ENCODE data around the gene KIAA1614.

KIAA1614 gene

GRCh38 chr1:180884588-180885300 lies 28.0 kb upstream of the KIAA1614 start:
- TF ChIP-seq OSR1 (CRISPR knock-in tag; IDR thresholded peaks at IDR 0.05) (no peak), PPARA (CRISPR knock-in tag; IDR thresholded peaks at IDR 0.05; ENCODE audit: borderline replicate concordance) (no peak), RARB (CRISPR knock-in tag; IDR thresholded peaks at IDR 0.05) (no peak), CREB5 (CRISPR knock-in tag; IDR thresholded peaks at IDR 0.05; ENCODE audit: low read depth) (no peak), TSHZ2 (CRISPR knock-in tag; IDR thresholded peaks at IDR 0.05) (no peak), ZNF8 (CRISPR knock-in tag; IDR thresholded peaks at IDR 0.05) (no peak), CSRNP3 (CRISPR knock-in tag; IDR thresholded peaks at IDR 0.05) (no peak), BACH2 (CRISPR knock-in tag; IDR thresholded peaks at IDR 0.05; ENCODE audit: borderline replicate concordance) (no peak), ZC3H10 (CRISPR knock-in tag; IDR thresholded peaks at IDR 0.05) (no peak), POU6F1 (CRISPR knock-in tag; IDR thresholded peaks at IDR 0.05; ENCODE audit: borderline replicate concordance, low read depth) (no peak), ESRRG (CRISPR knock-in tag; IDR thresholded peaks at IDR 0.05) (no peak), ZNF70 (CRISPR knock-in tag; IDR thresholded peaks at IDR 0.05) (no peak), CSDC2 (CRISPR knock-in tag; IDR thresholded peaks at IDR 0.05) (no peak), ARNTL (CRISPR knock-in tag; IDR thresholded peaks at IDR 0.05; ENCODE audit: borderline replicate concordance, low read depth) (no peak)
- ATAC-seq, result no peak

GRCh38 chr1:180886338-180886737 lies 26.4 kb upstream of the KIAA1614 start:
- no peak for TF ChIP-seq ISL1 (CRISPR knock-in tag; IDR thresholded peaks at IDR 0.05)
- TF ChIP-seq ZNF565 (CRISPR knock-in tag; conservative IDR thresholded peaks at IDR 0.05; ENCODE audit: low read depth), result no peak
- TF ChIP-seq TSHZ2 (CRISPR knock-in tag; IDR thresholded peaks at IDR 0.05), result no peak
- no peak for TF ChIP-seq POU6F1 (CRISPR knock-in tag; IDR thresholded peaks at IDR 0.05; ENCODE audit: borderline replicate concordance, low read depth)
- no peak for TF ChIP-seq ARNTL (CRISPR knock-in tag; IDR thresholded peaks at IDR 0.05; ENCODE audit: borderline replicate concordance, low read depth)
- no peak for TF ChIP-seq ESRRG (CRISPR knock-in tag; IDR thresholded peaks at IDR 0.05)
- no peak for TF ChIP-seq OSR1 (CRISPR knock-in tag; IDR thresholded peaks at IDR 0.05)
- TF ChIP-seq RARB (CRISPR knock-in tag; IDR thresholded peaks at IDR 0.05), result no peak
- no peak for TF ChIP-seq TCF4 (CRISPR knock-in tag; IDR thresholded peaks at IDR 0.05; ENCODE audit: borderline replicate concordance)
- TF ChIP-seq ZNF8 (CRISPR knock-in tag; IDR thresholded peaks at IDR 0.05), result no peak
- TF ChIP-seq ZFP3 (CRISPR knock-in tag; IDR thresholded peaks at IDR 0.05), result no peak
- TF ChIP-seq SNAI2 (CRISPR knock-in tag; IDR thresholded peaks at IDR 0.05), result no peak
- TF ChIP-seq CREB5 (CRISPR knock-in tag; IDR thresholded peaks at IDR 0.05; ENCODE audit: low read depth), result no peak
- no peak for TF ChIP-seq GLIS3 (CRISPR knock-in tag; IDR thresholded peaks at IDR 0.05)
- TF ChIP-seq TOX (CRISPR knock-in tag; IDR thresholded peaks at IDR 0.05; ENCODE audit: borderline replicate concordance), result no peak
- TF ChIP-seq CSRNP3 (CRISPR knock-in tag; IDR thresholded peaks at IDR 0.05), result no peak
- no peak for TF ChIP-seq ZNF70 (CRISPR knock-in tag; IDR thresholded peaks at IDR 0.05)
- no peak for ATAC-seq

Data from SK-N-SH treated with all-trans-retinoic acid at 6 μM for 48 hours (cell line).